OCI-LY7 (cell line): ENCODE measurements around the gene OXTR.

Source experiments
- CTCF ChIP-seq: fragments of 200-600 bp; sonication (generic); conservative IDR thresholded peaks from 2 replicates; pipeline ENCODE4 v1.5.1; 2014; ENCODE audit warnings: mild to moderate bottlenecking, antibody characterized with exemption, low read length, moderate library complexity, mixed read lengths
- EZH2phosphoT487 ChIP-seq: fragments of 200-600 bp; sonication (generic); IDR thresholded peaks from 2 replicates; pipeline ENCODE4 v1.6.1; 2018; ENCODE audit warnings: low read depth, borderline replicate concordance, mild to moderate bottlenecking, mixed run types, antibody characterized with exemption, low read length, moderate library complexity, mixed read lengths

- no peak for TF ChIP-seq CTCF
- TF ChIP-seq EZH2phosphoT487, result no peak
Observed at GRCh38 chr3:8768364-8769087, 887 bp downstream of the OXTR start.
